Measurements from ENCODE around the gene S1PR5. TPM values are rescaled to one million over a fixed set of nuclear protein-coding genes. Genes with fewer than 3 reads are reported as not detected.
A peak's percentile ranks its signal among the peaks of the same experiment; 100 is the strongest.
"Not testable (repeated sequence)": the region's sequence is repeated elsewhere in the genome, so short reads cannot be mapped to it uniquely, and the experiment has no call there.

Gene S1PR5
- total and polyA plus RNA-seq, 2 experiments from 2014 or later = 4.6 to 8.0 TPM

DNA sequence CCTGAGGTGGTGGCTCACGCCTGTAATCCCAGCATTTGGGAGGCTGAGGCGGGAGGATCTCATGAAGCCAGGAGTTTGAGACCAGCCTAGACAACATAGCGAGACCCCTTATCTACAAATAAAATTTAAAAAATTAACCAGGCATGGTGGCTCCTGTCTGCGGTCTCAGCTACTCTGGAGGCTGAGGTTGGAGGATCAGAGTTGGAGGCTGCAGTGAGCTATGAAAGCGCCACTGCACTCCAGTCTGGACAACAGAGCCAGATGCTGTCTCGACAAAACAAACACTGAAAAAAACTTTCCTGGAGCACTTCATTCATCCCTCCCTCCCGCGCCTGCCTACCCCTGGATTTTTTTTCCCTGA lies 25.8 kb upstream of the S1PR5 start:
- Histone ChIP-seq H3K27ac (ENCODE audit: low read depth) (no peak overlapping the region), H3F3A (replicated peaks; ENCODE audit: low read depth) (0 out of 2 replicates have a peak, but pooled peaks cover 12% of the 10 kb centered on the region), H2AFZ (peak overlapping the region; percentile 91), H3K79me2 (replicated peaks; ENCODE audit: insufficient read depth) (peaks cover 17% of the 10 kb centered on the region), H3K4me2 (peak overlapping the region; percentile 82), H3K36me3 (ENCODE audit: insufficient read depth) (no peaks in the 10 kb centered on the region), H3K9me2 (ENCODE audit: insufficient read depth) (no peaks in the 10 kb centered on the region), H4K20me1 (replicated peaks; ENCODE audit: insufficient read depth) (peaks cover 3% of the 10 kb centered on the region; the same call in 1 of the 2 replicates), H3K27me3 (ENCODE audit: insufficient read depth) (no peaks in the 10 kb centered on the region), H3K4me3 (peak overlapping the region; percentile 85), H3K4me1 (ENCODE audit: insufficient read depth) (no peaks in the 10 kb centered on the region; the same call in 1 of the 2 replicates)
- Mint-ChIP-seq H3K27ac (no peak overlapping the region), H3K36me3 (ENCODE audit: low read depth) (peaks cover 8% of the 10 kb centered on the region; the same call in 2 of the 3 replicates), H3K9me3 (no peaks in the 10 kb centered on the region), H3K4me3 (peak overlapping the region; percentile 73), H3K4me1 (no peaks in the 10 kb centered on the region), H3K27me3 (ENCODE audit: insufficient read depth, low read depth, poor library complexity) (peaks cover 8% of the 10 kb centered on the region)
- ATAC-seq (no peak), DNase-seq (ENCODE audit: low spot score) (no peak)
- no peak for TF ChIP-seq NANOG (IDR thresholded peaks at IDR 0.05; ENCODE audit: borderline replicate concordance)
- no peak for TF ChIP-seq EZH2phosphoT487 (IDR thresholded peaks at IDR 0.05; ENCODE audit: unreplicated experiment)
- TF ChIP-seq, protein P1, sequence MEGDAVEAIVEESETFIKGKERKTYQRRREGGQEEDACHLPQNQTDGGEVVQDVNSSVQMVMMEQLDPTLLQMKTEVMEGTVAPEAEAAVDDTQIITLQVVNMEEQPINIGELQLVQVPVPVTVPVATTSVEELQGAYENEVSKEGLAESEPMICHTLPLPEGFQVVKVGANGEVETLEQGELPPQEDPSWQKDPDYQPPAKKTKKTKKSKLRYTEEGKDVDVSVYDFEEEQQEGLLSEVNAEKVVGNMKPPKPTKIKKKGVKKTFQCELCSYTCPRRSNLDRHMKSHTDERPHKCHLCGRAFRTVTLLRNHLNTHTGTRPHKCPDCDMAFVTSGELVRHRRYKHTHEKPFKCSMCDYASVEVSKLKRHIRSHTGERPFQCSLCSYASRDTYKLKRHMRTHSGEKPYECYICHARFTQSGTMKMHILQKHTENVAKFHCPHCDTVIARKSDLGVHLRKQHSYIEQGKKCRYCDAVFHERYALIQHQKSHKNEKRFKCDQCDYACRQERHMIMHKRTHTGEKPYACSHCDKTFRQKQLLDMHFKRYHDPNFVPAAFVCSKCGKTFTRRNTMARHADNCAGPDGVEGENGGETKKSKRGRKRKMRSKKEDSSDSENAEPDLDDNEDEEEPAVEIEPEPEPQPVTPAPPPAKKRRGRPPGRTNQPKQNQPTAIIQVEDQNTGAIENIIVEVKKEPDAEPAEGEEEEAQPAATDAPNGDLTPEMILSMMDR (conservative IDR thresholded peaks at IDR 0.05; ENCODE audit: low read depth in 2 of 2) = no peak
- no peak for TF ChIP-seq POLR2AphosphoS5 (IDR thresholded peaks at IDR 0.05; ENCODE audit: low read depth)
- TF ChIP-seq, protein P2, sequence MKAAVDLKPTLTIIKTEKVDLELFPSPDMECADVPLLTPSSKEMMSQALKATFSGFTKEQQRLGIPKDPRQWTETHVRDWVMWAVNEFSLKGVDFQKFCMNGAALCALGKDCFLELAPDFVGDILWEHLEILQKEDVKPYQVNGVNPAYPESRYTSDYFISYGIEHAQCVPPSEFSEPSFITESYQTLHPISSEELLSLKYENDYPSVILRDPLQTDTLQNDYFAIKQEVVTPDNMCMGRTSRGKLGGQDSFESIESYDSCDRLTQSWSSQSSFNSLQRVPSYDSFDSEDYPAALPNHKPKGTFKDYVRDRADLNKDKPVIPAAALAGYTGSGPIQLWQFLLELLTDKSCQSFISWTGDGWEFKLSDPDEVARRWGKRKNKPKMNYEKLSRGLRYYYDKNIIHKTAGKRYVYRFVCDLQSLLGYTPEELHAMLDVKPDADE (IDR thresholded peaks at IDR 0.05) = no peak
- no peak for TF ChIP-seq STAT1 (IDR thresholded peaks at IDR 0.05; ENCODE audit: unreplicated experiment)
- no peak for TF ChIP-seq JUNB (IDR thresholded peaks at IDR 0.05; ENCODE audit: unreplicated experiment)
- no peak for TF ChIP-seq CREB1 (CRISPR knock-in tag; IDR thresholded peaks at IDR 0.05; ENCODE audit: low read depth)
- no peak for TF ChIP-seq EZH2 (IDR thresholded peaks at IDR 0.05; ENCODE audit: low read depth, unreplicated experiment)
- no peak for TF ChIP-seq ZNF331 (CRISPR knock-in tag; IDR thresholded peaks at IDR 0.05; ENCODE audit: low read depth)
- TF ChIP-seq, protein P3, sequence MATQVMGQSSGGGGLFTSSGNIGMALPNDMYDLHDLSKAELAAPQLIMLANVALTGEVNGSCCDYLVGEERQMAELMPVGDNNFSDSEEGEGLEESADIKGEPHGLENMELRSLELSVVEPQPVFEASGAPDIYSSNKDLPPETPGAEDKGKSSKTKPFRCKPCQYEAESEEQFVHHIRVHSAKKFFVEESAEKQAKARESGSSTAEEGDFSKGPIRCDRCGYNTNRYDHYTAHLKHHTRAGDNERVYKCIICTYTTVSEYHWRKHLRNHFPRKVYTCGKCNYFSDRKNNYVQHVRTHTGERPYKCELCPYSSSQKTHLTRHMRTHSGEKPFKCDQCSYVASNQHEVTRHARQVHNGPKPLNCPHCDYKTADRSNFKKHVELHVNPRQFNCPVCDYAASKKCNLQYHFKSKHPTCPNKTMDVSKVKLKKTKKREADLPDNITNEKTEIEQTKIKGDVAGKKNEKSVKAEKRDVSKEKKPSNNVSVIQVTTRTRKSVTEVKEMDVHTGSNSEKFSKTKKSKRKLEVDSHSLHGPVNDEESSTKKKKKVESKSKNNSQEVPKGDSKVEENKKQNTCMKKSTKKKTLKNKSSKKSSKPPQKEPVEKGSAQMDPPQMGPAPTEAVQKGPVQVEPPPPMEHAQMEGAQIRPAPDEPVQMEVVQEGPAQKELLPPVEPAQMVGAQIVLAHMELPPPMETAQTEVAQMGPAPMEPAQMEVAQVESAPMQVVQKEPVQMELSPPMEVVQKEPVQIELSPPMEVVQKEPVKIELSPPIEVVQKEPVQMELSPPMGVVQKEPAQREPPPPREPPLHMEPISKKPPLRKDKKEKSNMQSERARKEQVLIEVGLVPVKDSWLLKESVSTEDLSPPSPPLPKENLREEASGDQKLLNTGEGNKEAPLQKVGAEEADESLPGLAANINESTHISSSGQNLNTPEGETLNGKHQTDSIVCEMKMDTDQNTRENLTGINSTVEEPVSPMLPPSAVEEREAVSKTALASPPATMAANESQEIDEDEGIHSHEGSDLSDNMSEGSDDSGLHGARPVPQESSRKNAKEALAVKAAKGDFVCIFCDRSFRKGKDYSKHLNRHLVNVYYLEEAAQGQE (IDR thresholded peaks at IDR 0.05; ENCODE audit: unreplicated experiment) = no peak

DNA sequence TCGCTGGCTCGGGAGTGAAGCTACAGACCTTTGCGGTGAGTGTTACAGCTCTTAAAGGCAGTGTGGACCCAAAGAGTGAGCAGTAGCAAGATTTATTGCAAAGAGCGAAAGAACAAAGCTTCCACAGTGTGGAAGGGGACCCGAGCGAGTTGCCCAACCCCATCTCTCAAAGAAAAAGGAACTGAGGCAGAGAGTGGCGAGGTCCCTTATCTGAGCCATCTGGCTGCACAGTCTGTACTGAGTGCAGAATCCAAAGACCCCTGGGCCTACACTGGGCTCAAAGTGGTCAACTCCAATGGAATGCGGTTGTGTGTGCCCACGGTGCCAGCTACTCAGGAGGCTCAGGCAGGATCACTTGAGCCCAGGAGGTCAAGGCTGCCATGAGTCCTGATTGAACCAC lies 21.8 kb upstream of the S1PR5 start:
- DNase-seq (ENCODE audit: low spot score); H3K36me3 ChIP-seq (ENCODE audit: insufficient read depth); H3F3A ChIP-seq (replicated peaks; ENCODE audit: low read depth); H3K27me3 Mint-ChIP-seq (ENCODE audit: insufficient read depth, low read depth, poor library complexity); H3K4me1 ChIP-seq (ENCODE audit: insufficient read depth); H3K9me2 ChIP-seq (ENCODE audit: insufficient read depth); H3K27me3 ChIP-seq (ENCODE audit: insufficient read depth); H3K79me2 ChIP-seq (replicated peaks; ENCODE audit: insufficient read depth); ATAC-seq; H3K4me1 Mint-ChIP-seq; H3K27ac Mint-ChIP-seq; H3K4me3 Mint-ChIP-seq; H4K20me1 ChIP-seq (replicated peaks; ENCODE audit: insufficient read depth); H3K36me3 Mint-ChIP-seq (ENCODE audit: low read depth); H3K9me3 Mint-ChIP-seq; H3K27ac ChIP-seq (ENCODE audit: low read depth); H3K4me3 ChIP-seq; H3K4me2 ChIP-seq: not testable (repeated sequence)
- 0 out of 2 replicates have a peak overlapping the region, but pooled peaks have one; percentile 66 for H2AFZ ChIP-seq
